ENCODE results near the gene MED15.
"Not testable (repeated sequence)": the region's sequence is repeated elsewhere in the genome, so short reads cannot be mapped to it uniquely, and the experiment has no call there.

The MED15 gene

DNA sequence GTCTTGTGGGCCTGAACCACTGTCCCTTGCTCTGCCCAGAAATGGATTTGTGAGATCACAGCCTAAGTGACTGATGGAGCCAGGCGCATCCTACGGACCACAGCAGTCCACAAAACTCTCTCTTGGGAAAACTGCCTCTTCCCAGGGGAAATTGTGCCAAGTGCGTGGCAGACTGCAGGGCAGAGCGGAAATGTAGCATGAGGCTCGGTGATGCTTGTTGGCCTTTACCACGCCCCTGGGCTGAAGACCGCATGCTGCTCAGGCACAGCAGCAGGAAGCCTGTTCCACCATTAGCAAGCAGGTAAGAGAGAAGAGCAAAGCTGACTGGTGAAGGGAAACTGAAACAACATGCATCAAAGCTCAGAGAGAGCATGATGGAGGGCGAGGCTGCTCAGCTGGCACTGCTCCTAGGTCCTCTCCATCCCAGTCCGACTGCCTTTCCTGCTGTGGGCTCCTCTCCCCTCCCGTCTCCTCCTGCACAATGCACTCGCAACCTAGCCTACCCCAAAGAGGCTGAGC lies 43.3 kb upstream of the MED15 start:
- Histone ChIP-seq H3K4me3 (ENCODE audit: low read depth, low read length) (no peak overlapping the region), H3K27ac (no peak overlapping the region), H3K36me3 (replicated peaks) (peaks cover 14% of the 10 kb centered on the region), H3K27me3 (replicated peaks) (no peaks in the 10 kb centered on the region)
- TF ChIP-seq CTCF (IDR thresholded peaks at IDR 0.05; ENCODE audit: low read depth, low read length, missing control alignments), result no peak
- in situ Hi-C loops (cut with HindIII; ENCODE audit: low pct_ligation_motif_present, low sequenced_read_pairs), result no loop called here
- DNase-seq, result no peak

- in situ Hi-C loops (cut with HindIII; ENCODE audit: low pct_ligation_motif_present, low sequenced_read_pairs), result no loop called here
- H3K27ac ChIP-seq, result no peak overlapping the region
- no peaks in the 10 kb centered on the region for H3K27me3 ChIP-seq (replicated peaks)
- no peak for TF ChIP-seq CTCF (IDR thresholded peaks at IDR 0.05; ENCODE audit: low read depth, low read length, missing control alignments)
- DNase-seq, result no peak
- H3K36me3 ChIP-seq (replicated peaks), result peaks cover 14% of the 10 kb centered on the region
- H3K4me3 ChIP-seq (ENCODE audit: low read depth, low read length), result no peak overlapping the region
Observed at GRCh38 chr22:20464912-20465758, 42.3 kb upstream of the MED15 start.

GRCh38 chr22:20465759-20466077 lies 41.7 kb upstream of the MED15 start:
- H3K36me3 ChIP-seq (replicated peaks), result peaks cover 18% of the 10 kb centered on the region
- TF ChIP-seq CTCF (IDR thresholded peaks at IDR 0.05; ENCODE audit: low read depth, low read length, missing control alignments), result no peak
- in situ Hi-C loops (cut with HindIII; ENCODE audit: low pct_ligation_motif_present, low sequenced_read_pairs), result no loop called here
- no peak overlapping the region for H3K4me3 ChIP-seq (ENCODE audit: low read depth, low read length)
- H3K27me3 ChIP-seq (replicated peaks), result no peaks in the 10 kb centered on the region
- no peak for DNase-seq
- no peak overlapping the region for H3K27ac ChIP-seq

DNA sequence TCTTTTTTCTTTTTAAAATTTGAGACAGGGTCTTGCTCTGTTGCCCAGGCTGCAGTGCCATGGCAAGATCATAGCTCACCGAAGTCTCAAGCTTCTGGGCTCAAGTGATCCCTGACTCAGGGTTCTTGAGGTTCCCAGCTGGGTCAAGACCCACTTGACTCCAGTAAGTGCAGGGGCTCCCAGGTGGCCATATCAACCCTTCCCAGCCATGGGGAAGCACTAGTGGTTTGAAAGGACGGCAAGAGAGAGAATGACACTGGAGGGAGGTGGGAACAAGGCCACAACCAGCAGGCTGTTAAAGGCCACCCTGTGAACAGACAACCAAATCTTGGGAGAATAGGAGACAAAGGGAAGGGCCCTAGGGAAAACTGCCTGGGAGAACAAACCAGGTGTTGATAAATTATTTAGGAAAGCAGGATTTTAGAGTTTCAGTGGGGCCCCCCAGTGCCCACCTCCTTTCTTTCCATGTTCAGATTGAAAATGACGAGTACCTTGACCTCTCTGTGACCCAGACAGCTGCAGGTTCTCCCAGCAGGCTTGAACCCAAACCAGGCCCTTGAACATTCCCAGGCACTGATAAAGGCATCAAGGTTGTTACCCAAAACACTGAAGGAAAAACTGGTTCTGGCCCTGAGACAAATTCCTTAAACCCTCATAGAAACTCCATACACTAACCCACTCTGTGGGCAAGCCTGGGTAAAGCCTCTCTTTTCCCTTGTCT lies 40.6 kb upstream of the MED15 start:
- no peaks in the 10 kb centered on the region for H3K27me3 ChIP-seq (replicated peaks)
- in situ Hi-C loops (cut with HindIII; ENCODE audit: low pct_ligation_motif_present, low sequenced_read_pairs), result no loop called here
- H3K36me3 ChIP-seq (replicated peaks), result peaks cover 21% of the 10 kb centered on the region
- no peak overlapping the region for H3K27ac ChIP-seq
- no peak overlapping the region for H3K4me3 ChIP-seq (ENCODE audit: low read depth, low read length)
- no peak for TF ChIP-seq CTCF (IDR thresholded peaks at IDR 0.05; ENCODE audit: low read depth, low read length, missing control alignments)
- DNase-seq, result no peak

GRCh38 chr22:20469110-20469868 lies 38.1 kb upstream of the MED15 start:
- no peak for TF ChIP-seq CTCF (IDR thresholded peaks at IDR 0.05; ENCODE audit: low read depth, low read length, missing control alignments)
- Histone ChIP-seq H3K4me3 (ENCODE audit: low read depth, low read length) (no peak overlapping the region), H3K27ac (no peak overlapping the region), H3K36me3 (replicated peaks) (peaks cover 15% of the 10 kb centered on the region), H3K27me3 (replicated peaks) (no peaks in the 10 kb centered on the region)
- in situ Hi-C loops (cut with HindIII; ENCODE audit: low pct_ligation_motif_present, low sequenced_read_pairs), result no loop called here
- DNase-seq, result no peak

GRCh38 chr22:20470525-20470924 lies 36.9 kb upstream of the MED15 start:
- in situ Hi-C loops (cut with HindIII; ENCODE audit: low pct_ligation_motif_present, low sequenced_read_pairs); H3K27me3 ChIP-seq (replicated peaks); H3K27ac ChIP-seq; DNase-seq; H3K4me3 ChIP-seq (ENCODE audit: low read depth, low read length): not testable (repeated sequence)
- H3K36me3 ChIP-seq (replicated peaks), result peaks cover 11% of the 10 kb centered on the region

All from brain microvascular endothelial cell (primary cell).